ENCODE results near the gene LRRC26. TPM values are rescaled to one million over a fixed set of nuclear protein-coding genes. Genes with fewer than 3 reads are reported as not detected.

LRRC26 gene
- total and polyA plus RNA-seq, 2 donors (not counting 3 experiments of a cell fraction or from before 2014, with no cell fraction given): 0.08 TPM; not detected in 1

- H3K36me3 ChIP-seq (ENCODE audit: control insufficient read depth in 2 of 2, extremely low read depth in 1 of 2, insufficient read depth in 2 of 2, low read length in 2 of 2): peaks cover 0 to 2% of the 10 kb centered on the region in 2 experiments
- peaks cover 15% of the 10 kb centered on the region for H3K4me1 ChIP-seq (ENCODE audit: control insufficient read depth, extremely low read depth, insufficient read depth, low read length)
- DNase-seq (ENCODE audit: low read depth, low spot score) (peak; percentile 9), FAIRE-seq (peak; percentile 71)
- TF ChIP-seq POLR2A (IDR thresholded peaks at IDR 0.05; ENCODE audit: low read depth, low read length): no peak
- TF ChIP-seq CTCF (IDR thresholded peaks at IDR 0.05; ENCODE audit: extremely low read depth in 1 of 2, insufficient read depth in 1 of 2, low read depth in 1 of 2, low read length in 2 of 2): no peak
- TF ChIP-seq JUN (IDR thresholded peaks at IDR 0.05; ENCODE audit: borderline replicate concordance, insufficient read depth, insufficient read length, low read depth): no peak
- peak; percentile 49 for TF ChIP-seq POLR2AphosphoS5 (IDR thresholded peaks at IDR 0.05; ENCODE audit: insufficient read depth, low read depth, low read length)
- TF ChIP-seq EZH2 (IDR thresholded peaks at IDR 0.05; ENCODE audit: borderline replicate concordance, low read depth, low read length, severe bottlenecking): no peak
- TSS peak; percentile 13 for BruUV-seq (replicated peaks)
- H3K9me3 ChIP-seq (replicated peaks; ENCODE audit: control insufficient read depth, insufficient read depth, low read length): no peaks in the 10 kb centered on the region
- CTCF ChIA-PET: interaction anchor here (1.3 to 2.1 kb wide), 3 partner anchors 12 to 30 kb away, joined by 4 to 8 read pairs (median 5); partner anchors contain the start of genes ANAPC2 and SSNA1
- H3K79me2 ChIP-seq (ENCODE audit: control insufficient read depth, insufficient read depth, low read length): no peaks in the 10 kb centered on the region
- H3K27ac ChIP-seq (ENCODE audit: insufficient read depth, low read depth, low read length): peak overlapping the region; percentile 8
- POLR2A ChIA-PET: interaction anchor here (0.6 to 0.7 kb wide), 2 partner anchors 21 to 22 kb away, joined by 3 to 8 read pairs; partner anchors contain the start of gene TUBB4B
- H3K27me3 ChIP-seq (ENCODE audit: control insufficient read depth in 2 of 2, insufficient read depth in 2 of 2, low read length in 2 of 2): no peaks in the 10 kb centered on the region
- no peaks in the 10 kb centered on the region for H4K20me1 ChIP-seq (replicated peaks; ENCODE audit: control insufficient read depth, extremely low read depth, insufficient read depth, low read length)
- H3K9ac ChIP-seq (replicated peaks; ENCODE audit: extremely low read depth, insufficient read depth, low read length): no peak overlapping the region
- H3K4me3 ChIP-seq (replicated peaks in 1 of 3; ENCODE audit: insufficient read depth in 1 of 3, low read depth in 1 of 3, low read length in 3 of 3): no peak overlapping the region
- intact Hi-C loops (cut with micrococcal nuclease) (no loop called here), dilution Hi-C loops (cut with MboI; ENCODE audit: extremely low pct_ligation_motif_present, low sequenced_read_pairs) (no loop called here)
- no peaks in the 10 kb centered on the region for H3K9me1 ChIP-seq (replicated peaks; ENCODE audit: control insufficient read depth, extremely low read depth, insufficient read depth, low read length)
- no peak overlapping the region for H3K4me2 ChIP-seq (ENCODE audit: insufficient read depth, low read length)
- no peak overlapping the region for H2AFZ ChIP-seq (ENCODE audit: low read depth, low read length)
Measured at GRCh38 chr9:137218754-137219271, 49.0 kb upstream of the LRRC26 start.

All from endothelial cell of umbilical vein (primary cell).